ENCODE data around the gene MALL.
"Not testable (repeated sequence)": the region's sequence is repeated elsewhere in the genome, so short reads cannot be mapped to it uniquely, and the experiment has no call there.

Gene MALL

DNA sequence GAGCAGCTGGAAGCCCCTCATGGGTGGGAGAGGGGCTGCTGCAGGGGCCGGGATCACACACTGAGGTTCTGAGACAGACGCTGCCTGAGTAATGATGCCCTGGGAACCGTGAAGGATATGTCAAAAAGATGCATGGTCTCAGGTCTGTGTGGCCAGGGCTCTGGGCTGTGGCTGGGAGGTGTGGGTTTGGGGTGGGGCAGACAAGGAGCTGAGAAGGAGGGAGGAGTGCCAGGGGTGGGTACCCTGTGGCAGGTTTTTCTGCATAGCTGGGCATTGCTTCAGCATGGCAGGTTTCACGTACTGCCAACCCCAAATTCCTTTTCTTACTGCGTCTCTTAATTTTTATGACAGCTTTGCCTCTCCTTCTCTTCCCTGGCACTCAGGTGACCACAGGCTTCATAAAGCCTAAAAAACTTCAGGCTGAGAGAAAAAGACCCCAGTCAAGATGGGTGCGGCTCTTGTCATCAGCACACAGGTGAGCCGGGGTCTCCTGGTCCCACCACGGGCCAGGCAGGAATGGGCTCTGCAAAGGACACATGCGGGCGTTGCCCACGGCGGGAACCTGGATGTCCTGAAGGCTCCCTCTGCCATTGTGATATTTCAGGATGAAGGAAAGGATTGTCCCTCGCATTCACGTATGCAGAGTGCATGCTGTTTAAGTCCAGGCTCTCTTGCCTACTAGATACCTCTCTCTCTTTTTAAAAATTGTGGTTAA, 18.0 kb downstream of the MALL start:
- no peak for FAIRE-seq

DNA sequence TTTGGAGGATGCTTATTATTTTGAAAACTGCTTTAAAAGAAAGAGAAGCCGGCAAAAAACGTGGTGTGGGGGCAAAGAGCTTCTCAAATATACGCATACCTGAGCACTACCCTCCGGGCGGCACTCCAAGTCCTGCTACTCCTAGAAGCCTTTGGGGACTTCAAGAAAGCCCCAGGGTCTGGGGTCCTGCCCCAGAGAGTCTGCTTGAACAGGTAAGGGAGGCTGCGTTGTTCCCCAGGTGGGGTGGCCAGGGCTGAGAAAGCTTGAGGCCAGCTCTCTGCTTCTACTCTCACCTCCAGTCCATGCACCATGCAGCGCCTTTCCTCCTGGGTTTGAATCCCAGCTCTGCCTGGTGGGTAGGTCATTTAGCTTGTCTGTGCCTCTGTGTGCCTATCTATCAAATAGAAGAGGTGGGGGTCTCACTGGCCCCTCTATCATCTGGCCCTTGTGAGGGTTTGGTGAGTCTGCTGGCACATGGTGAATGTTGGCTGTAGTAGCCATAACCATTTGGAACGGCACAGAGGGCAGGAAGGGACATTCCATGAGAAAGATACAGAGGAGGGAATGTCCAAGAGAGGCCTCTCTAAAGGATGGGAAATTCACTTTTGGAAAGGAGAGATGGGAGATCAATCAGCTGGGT, 19.5 kb downstream of the MALL start:
- FAIRE-seq, result no peak

DNA sequence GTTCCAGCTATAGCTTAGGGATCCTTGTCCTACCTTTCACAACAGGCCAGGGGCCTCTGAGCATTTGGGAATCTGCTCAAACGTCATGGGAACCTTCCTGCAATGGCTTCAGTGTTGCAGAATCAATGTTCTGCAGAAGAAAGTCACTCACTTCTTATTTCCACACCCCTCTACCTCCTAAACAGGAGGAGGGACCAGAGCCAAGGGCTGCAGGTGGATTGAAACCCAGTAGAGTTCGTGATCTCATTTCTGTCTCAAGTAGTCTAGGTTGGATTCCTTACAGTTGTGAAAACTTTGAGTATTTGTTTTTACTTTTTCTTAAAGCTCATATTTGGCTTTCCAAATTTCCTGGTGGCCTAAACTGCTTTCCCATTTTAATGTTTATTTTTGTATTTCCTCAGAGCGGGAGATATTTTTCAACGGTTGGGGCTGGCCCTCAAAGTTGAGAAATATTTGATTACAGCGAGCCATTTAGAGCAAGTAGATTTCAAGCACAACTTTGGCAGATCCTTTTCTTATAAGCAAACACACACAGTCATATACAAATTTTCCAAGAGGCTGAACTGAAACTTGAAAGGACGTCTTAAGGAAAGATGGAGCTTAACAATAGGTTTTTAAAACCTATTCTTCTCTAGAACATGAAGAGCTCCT, 20.6 kb downstream of the MALL start:
- not testable (repeated sequence) for FAIRE-seq

DNA sequence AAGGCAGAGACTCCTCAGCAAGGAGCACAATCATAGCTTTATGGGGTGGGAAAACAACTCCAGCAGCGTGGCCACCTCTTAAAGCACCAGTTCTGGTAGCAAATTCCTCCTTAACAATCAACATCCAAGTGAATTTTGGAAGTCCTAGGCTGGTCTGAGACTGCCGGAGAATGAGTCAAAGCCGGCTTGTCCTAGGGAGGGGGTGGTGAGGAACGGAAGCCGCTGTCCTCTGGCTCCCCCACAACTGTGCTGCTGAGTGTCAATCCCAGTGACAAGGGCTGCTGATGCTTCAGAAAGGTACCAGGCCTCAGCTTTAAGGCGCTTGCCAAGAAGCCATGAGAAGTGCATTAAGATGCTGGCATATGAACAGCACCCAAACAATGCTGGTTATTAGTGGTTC, 21.7 kb downstream of the MALL start:
- not testable (repeated sequence) for FAIRE-seq

DNA sequence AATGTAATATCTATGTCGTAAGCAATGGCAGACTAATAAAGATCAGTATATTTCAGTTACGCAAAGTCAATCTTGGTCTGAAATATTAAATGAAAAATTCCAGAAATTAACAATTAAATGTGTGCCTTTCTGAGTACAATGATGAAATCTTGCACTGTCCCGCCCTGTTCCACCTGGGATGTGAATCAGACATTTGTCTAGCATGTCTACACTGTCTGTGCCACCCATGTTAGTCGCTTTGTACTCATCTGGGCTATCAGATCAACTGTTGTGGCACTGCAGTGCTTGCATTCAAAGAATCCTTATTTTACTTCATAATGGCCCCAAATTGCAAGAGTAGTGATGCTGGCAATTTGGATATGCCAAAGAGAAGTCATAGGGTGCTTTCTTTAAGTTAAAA, 25.5 kb downstream of the MALL start:
- not testable (repeated sequence) for FAIRE-seq

DNA sequence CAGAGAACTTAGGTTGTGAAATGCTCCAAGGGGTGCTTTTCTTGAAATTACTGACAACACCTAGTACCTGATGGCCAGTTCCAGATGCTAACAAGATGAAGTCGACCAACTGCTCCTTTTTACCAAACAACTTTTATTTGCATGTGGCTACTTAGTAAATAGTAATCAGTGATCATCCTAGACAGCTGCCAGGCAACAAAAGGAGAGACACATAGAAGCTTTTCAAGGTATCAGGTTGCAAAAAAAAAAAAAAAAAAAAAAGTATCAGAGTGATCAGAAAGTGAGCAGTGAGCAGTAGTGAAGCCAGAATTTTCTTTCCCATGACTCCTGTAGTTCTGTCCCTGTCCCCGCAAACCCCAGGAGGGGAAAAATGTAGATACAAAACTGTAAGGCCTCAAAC, 31.9 kb downstream of the MALL start:
- not testable (repeated sequence) for FAIRE-seq

DNA sequence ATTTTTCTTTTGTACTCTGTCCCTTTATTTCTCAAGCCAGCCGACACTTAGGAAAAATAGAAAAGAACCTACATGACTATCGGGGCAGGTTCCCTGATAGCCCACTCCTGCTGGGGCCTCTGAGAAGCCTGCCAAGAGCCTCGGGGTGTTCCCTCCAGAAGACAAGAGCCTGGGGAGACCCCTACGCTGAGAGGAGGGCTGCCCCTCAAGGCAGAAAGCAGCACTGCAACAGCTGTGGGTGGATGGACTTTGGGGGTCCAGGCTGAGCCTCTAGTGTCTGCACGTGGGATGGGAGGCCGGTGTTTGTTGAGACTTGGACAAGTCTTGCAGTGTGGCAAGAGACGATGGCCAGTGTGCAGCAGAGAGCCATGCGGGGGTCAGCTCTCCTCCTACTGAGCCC, 32.5 kb downstream of the MALL start:
- FAIRE-seq, result not testable (repeated sequence)

DNA sequence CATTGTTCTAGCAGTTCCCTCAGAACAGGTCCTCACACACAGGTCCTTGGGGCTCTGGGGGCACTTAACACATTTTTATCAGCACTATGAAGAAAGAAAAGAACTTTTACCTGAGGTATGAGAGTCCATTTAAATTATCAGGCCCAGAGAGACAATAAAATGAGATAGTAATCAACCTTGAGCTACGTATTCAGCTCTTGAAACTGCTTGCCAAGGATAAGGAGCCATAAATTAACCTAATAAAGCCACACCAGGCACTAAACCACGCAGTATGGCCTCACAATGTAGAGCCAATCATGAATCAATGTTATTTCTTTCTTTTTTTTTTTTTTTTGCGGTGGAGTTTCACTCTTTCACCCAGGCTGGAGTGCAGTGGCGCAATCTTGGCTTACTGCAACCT, 37.5 kb downstream of the MALL start:
- FAIRE-seq, result not testable (repeated sequence)

DNA sequence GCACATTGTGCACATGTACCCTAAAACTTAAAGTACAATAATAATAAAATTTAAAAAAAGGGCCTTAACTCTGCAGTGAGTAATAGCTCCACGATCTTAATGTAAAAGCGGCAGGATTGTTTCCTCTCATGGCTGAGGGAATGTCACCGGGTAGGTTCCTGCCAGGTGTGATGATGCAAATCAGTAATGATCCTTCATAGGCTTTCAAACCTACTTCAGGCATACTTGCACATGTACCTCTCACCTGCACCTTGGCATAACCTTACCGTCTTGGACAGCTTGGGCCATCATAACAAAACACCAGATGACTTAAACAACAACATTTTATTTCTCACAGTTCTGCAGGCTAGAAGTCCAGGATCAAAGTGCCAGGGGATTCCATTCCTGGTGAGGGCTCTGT, 39.7 kb downstream of the MALL start:
- not testable (repeated sequence) for FAIRE-seq

DNA sequence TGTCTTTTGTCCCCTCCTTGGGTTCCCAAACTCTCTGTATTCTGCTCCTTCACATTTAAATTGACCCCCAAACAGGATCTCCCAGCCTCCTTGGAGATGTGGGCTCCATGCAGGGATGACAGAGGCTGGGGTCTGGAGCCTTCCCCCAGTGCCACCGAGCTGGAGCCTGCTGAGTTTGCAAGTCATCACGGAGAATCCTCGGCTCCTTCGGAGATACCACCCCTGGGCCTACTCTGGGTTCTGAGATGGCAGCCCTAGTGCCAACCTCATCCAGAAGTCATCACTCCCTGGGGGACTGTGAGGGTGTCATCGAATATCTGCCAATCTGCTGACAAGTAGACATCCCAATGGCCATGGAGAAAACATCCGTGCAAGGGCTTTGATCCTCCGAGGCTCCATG, 45.8 kb downstream of the MALL start:
- not testable (repeated sequence) for FAIRE-seq

DNA sequence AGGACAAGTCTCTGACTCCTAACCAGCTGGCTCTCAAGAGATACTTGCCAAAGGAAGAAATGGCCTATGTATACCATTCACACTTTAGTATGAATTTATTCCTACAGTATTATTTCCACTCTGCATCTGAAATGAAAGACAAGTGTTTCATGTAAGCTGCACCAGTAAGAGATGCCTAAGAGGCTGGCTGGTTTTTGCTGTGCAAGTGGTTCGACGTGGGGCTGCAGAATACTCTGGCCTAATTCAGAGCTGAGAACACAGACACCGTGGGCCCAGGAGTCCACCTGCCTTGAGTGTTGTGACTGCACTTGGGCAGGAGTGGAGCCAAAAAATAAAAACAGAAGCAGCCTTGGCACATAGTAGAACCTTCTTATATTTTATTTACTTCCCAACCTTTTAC, 47.5 kb downstream of the MALL start:
- not testable (repeated sequence) for FAIRE-seq

DNA sequence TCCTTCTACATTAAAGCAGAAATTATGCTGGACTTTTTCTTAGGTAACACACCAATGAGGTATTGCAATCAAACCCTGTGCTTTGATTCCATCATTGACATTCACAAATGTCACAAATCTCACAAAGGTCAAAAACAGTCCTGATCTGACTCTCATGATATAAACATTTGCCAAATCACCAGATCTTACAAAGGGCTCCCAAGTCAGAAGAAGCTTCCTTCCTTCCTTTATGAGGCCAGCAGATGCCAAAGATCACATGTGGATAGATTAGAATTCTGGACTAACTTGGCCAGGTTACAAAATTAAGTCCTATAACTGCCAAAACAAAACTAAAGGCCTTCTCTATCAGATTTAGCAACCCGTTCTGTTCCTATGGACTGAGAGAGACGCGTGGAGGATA, 53.3 kb downstream of the MALL start:
- not testable (repeated sequence) for FAIRE-seq

DNA sequence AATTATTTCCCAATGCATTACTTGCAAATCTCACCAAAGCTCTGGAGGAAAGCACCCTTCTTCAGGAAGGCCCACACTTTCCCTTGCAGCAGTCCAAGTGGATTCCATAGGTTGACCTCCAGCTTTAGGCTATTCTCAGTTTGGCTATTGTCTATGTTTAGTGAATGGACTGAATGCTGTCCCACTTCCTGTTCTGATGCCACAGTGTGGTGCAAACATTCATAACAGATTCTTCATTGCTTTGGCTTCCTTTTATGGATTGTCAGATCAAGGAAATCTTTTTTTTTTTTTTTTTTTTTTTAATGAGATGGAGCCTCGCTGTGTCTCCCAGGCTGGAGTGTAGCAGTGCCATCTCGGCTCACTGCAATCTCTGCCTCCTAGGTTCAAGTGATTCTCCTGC, 55.1 kb downstream of the MALL start:
- FAIRE-seq, result not testable (repeated sequence)

DNA sequence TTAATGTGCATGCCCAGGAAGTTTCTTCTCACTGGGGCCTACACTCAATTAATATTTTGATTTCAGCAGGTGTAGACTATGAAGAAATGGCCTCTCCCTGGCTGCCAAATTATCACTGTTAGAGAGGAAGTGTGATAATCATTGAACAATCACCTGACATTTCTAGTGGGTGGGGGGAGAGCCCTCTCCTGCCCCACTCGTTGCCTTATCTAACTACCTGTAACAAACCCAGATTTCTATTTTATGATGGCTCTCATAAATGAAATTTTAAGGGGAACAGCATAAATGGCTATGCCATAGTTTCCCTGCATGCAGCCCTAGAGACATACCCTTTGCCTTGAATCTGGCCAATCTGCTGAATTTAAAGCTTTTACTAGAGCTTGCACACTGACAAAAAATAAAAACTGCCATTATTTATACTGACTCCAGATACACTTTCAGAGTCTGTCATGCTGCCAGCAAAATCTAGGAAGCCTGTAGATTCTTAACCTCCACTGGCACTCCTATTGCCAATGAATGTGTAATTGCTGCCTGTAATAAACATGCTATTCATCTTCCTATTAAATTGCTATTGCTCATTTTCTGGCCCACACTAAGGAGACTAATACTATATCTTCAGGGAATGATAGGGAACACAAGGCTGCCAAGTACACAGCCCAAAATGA, 55.8 kb downstream of the MALL start:
- not testable (repeated sequence) for FAIRE-seq

DNA sequence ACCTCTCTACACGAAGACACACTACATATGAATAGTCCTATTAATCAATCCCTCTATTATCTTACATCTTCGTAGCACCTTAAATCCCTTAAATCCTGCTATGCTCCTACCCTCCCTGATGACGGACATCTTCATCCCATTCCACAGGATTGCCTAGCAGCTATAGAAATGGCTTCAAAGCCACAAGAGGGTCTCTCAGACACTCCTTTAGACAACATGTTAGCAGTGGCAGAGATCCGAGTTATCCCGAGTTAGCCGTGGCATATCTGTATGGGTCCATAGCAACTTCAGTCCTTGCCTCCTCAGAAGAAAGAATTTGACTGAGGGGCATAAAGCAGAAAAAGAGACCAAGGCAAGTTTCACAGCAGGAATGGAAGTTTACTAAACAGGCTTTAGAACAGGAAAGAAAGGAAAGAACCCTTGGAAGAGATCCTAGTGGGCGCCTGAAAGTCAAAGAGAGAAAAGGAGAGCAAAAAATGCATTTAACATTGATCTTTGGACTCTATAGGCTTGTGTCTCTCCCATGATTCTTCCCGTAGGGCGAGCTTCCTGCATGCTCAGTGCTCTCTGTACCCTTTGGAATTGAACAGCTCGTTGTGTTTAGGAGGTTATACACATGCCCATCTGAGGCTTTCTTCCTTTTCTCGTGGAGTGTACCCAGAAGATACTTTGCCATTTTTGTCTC, 56.5 kb downstream of the MALL start:
- not testable (repeated sequence) for FAIRE-seq

DNA sequence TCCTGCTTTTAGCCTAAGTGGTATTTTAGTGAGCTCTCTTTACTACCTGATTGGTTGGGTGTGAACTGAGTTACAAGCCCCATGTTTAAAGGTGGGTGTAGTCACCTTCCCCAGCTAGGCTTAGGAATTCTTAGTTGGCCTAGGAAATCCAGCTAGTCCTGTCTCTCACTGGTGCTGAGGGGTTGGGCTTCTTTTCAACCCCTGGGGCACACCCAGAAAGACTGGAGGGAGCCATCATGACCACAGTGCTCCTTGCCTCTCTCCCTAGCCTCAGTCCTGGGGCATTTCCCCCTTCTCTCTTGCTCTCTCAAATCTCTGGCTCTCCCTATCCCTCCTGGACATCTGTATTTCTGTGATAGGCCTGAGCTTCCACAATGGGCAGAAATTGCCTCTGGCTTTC, 57.6 kb downstream of the MALL start:
- FAIRE-seq, result not testable (repeated sequence)

DNA sequence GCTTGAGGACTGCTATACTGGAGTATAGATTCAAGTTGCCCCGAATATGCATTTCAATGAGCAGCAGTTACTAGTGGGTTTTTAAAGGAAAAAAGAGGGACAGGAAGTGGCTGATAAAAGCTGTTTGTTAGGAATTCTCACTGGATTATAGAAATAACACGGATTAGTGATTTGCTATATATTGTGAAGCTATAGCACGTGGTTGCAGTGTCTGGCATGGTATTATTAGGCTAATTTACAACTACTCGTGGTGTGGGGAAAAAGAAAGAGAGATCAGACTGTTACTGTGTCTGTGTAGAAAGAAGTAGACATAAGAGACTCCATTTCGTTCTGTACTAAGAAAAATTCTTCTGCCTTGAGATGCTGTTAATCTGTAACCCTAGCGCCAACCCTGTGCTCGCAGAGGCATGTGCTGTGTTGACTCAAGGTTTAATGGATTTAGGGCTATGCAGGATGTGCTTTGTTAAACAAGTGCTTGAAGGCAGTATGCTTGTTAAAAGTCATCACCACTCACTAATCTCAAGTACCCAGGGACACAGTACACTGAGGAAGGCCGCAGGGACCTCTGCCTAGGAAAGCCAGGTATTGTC, 59.7 kb downstream of the MALL start:
- FAIRE-seq, result not testable (repeated sequence)

DNA sequence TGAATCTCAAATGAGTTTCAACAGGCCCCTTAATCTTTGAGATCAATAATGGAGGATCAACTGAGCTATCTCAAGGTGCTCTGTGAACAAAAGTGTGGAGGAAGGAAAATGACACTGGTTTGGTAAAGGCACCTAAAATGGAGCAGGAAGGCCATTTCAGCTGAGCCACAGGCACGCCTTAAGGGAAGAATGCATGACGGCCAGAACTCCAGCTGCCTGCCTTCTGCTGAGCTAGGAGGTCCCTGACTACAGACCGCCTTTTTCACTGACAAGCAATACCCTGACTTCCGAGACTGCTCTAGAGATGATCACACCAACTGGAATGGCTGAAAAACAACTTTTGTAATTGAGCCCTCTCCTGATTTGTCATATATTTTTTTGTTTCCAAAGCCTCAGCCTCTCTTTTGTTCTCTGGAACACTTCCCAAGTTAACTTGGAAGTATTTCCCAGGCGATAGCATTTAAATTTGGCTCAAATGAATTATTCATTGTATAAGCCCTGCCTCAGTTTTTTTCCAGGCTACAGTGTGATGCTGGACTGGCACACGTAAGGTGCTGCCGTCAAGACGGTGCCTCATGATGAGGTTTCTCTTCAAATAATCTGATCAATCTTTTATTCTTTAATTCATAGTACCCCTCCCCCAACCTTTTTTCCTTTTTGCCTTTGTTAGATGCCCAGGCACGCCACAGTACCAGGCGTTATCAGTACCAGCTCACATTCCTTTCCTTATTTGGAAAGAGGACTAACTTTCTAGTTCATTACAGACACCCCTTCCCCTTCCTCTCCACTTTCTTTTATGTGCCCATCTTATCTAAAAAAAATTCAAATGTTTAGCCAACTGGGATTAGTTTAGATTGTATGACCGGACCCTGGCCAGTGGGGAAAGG, 60.9 kb downstream of the MALL start:
- not testable (repeated sequence) for FAIRE-seq

DNA sequence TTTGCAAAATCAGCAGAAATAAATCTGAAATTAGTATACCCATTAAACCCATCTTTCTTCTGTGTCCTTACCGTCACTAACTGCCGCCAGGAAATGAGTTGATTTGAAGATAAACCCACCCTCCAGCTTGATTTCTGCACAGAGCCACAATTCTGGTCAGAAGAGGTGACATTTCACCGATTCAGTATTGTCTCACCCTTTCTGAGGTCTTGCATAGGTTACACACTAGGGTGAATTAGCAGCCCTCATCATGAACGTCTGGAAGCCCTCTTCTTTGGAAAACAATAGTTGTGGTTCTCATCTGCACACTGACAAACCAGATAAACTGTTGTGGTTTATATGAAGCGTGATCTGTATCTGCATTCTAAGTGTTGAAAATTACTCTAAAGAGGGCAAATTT, 61.9 kb downstream of the MALL start:
- not testable (repeated sequence) for FAIRE-seq

DNA sequence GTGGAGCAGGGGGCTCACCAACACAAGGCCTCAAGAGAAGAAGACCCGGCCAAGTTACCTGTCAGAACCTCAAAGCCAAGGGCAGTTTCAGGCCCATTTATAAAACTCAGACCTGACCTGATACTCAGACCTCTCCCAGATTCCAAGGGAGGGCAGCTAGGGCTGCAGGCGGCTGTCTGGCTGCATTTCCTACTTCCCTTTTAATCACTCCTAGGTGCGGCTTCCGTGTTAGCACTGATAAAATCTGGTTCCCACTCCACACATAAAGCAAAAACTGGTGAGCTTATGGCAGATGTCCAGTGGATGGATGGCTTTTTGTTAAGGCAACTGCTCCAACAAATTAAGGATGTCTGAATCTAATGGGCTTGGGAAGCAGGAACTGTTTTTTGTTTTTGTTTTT, 63.5 kb downstream of the MALL start:
- not testable (repeated sequence) for FAIRE-seq

DNA sequence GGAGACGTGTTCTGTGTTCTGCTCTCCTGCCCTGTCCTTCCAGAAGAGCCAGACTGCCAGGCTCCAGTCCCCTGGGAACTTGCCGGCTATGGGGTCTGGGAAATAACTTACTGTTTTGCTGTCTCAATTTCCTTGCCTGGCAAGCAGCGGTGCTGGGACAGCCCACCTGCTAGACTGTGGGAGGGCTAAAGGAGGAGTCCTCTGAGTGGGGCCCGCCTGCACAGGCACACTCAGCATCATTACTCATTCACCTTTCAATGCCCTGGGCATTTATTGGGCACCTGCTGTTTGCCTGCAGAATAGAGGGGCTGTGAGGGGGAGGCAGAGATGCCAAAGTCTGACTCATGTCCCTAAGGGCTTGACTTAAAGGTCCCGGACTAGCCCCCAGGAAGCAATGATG, 65.4 kb downstream of the MALL start:
- FAIRE-seq, result not testable (repeated sequence)
